ENCODE data around the gene SLC35E2B. TPM values are rescaled to one million over a fixed set of nuclear protein-coding genes. Genes with fewer than 3 reads are reported as not detected.
"Not testable (repeated sequence)": the region's sequence is repeated elsewhere in the genome, so short reads cannot be mapped to it uniquely, and the experiment has no call there.

The SLC35E2B gene
- polyA plus RNA-seq, 3 donors: 12.2 to 29.2 (median 17.7) TPM

- H2AFZ ChIP-seq (ENCODE audit: insufficient read depth, low read depth, low read length, poor library complexity, severe bottlenecking); H3K4me1 Mint-ChIP-seq; H3K79me2 ChIP-seq (ENCODE audit: insufficient read depth, low read length); H3K9me3 ChIP-seq (replicated peaks in 1 of 2; ENCODE audit: control insufficient read depth in 1 of 2, insufficient read depth in 1 of 2, low read length in 2 of 2); H3K4me2 ChIP-seq (replicated peaks; ENCODE audit: extremely low read depth, low read length, poor library complexity, severe bottlenecking); H3K4me3 ChIP-seq (replicated peaks in 1 of 3; ENCODE audit: low read depth in 2 of 3, low read length in 3 of 3); H3K27me3 Mint-ChIP-seq (ENCODE audit: low read depth in 3 of 3); DNase-seq; H3K4me1 ChIP-seq (ENCODE audit: control insufficient read depth in 1 of 2, insufficient read depth in 2 of 2, low read length in 2 of 2); H3K9ac ChIP-seq (ENCODE audit: insufficient read depth, low read length, poor library complexity, severe bottlenecking); H3K27ac ChIP-seq (ENCODE audit: low read depth in 1 of 2, low read length in 2 of 2); H3K9me3 Mint-ChIP-seq; intact Hi-C loops (cut with micrococcal nuclease); H4K20me1 ChIP-seq (ENCODE audit: insufficient read depth, low read length); H3K4me3 Mint-ChIP-seq; H3K27me3 ChIP-seq (ENCODE audit: control insufficient read depth in 2 of 2, insufficient read depth in 2 of 2, low read length in 2 of 2): not testable (repeated sequence)
- 91% methylated on average over 9 of the region's 44 CpGs for WGBS (ENCODE audit: insufficient coverage)
- Mint-ChIP-seq H3K36me3 (peaks cover 27 to 73% of the 10 kb centered on the region in 2 donors), H3K27ac (peak overlapping the region in 1 of 7 donors; percentile 82)
- peaks cover 5 to 16% of the 10 kb centered on the region in 2 donors for H3K36me3 ChIP-seq (replicated peaks in 1 of 2; ENCODE audit: control insufficient read depth in 1 of 2, insufficient read depth in 2 of 2, low read length in 2 of 2)
Measured at GRCh38 chr1:1737675-1738590, 45.3 kb upstream of the SLC35E2B start.

- no peaks in the 10 kb centered on the region for H4K20me1 ChIP-seq (ENCODE audit: insufficient read depth, low read length)
- H3K4me1 ChIP-seq (ENCODE audit: control insufficient read depth in 1 of 2, insufficient read depth in 2 of 2, low read length in 2 of 2): peaks cover 0 to 4% of the 10 kb centered on the region in 2 donors
- H3K9me3 Mint-ChIP-seq: peaks cover 0 to 1% (median 0%) of the 10 kb centered on the region in 7 donors
- H3K9ac ChIP-seq (ENCODE audit: insufficient read depth, low read length, poor library complexity, severe bottlenecking): no peak overlapping the region
- peaks cover 16 to 33% of the 10 kb centered on the region in 2 donors for H3K36me3 ChIP-seq (replicated peaks in 1 of 2; ENCODE audit: control insufficient read depth in 1 of 2, insufficient read depth in 2 of 2, low read length in 2 of 2)
- H3K9me3 ChIP-seq (replicated peaks in 1 of 2; ENCODE audit: control insufficient read depth in 1 of 2, insufficient read depth in 1 of 2, low read length in 2 of 2): no peaks in the 10 kb centered on the region
- H3K36me3 Mint-ChIP-seq: peaks cover 34 to 71% of the 10 kb centered on the region in 2 donors
- intact Hi-C loops (cut with micrococcal nuclease): no loop called here
- no peaks in the 10 kb centered on the region for H3K79me2 ChIP-seq (ENCODE audit: insufficient read depth, low read length)
- DNase-seq: no peak
- H3K4me3 Mint-ChIP-seq: no peak overlapping the region
- no peak overlapping the region for H3K27ac ChIP-seq (ENCODE audit: low read depth in 1 of 2, low read length in 2 of 2)
- no peaks in the 10 kb centered on the region for H3K27me3 ChIP-seq (ENCODE audit: control insufficient read depth in 2 of 2, insufficient read depth in 2 of 2, low read length in 2 of 2)
- peaks cover 9% of the 10 kb centered on the region for H3K4me1 Mint-ChIP-seq
- TF ChIP-seq CTCF (IDR thresholded peaks at IDR 0.05): no peak
- H3K4me2 ChIP-seq (replicated peaks; ENCODE audit: extremely low read depth, low read length, poor library complexity, severe bottlenecking): no peak overlapping the region
- no peak overlapping the region for H3K27ac Mint-ChIP-seq
- peaks cover 0 to 2% (median 0%) of the 10 kb centered on the region in 3 donors for H3K27me3 Mint-ChIP-seq (ENCODE audit: low read depth in 3 of 3)
- 94% methylated on average over 16 of the region's 17 CpGs for WGBS (ENCODE audit: insufficient coverage)
- no peak overlapping the region for H2AFZ ChIP-seq (ENCODE audit: insufficient read depth, low read depth, low read length, poor library complexity, severe bottlenecking)
- H3K4me3 ChIP-seq (replicated peaks in 1 of 3; ENCODE audit: low read depth in 2 of 3, low read length in 3 of 3): no peak overlapping the region
Measured at GRCh38 chr1:1732381-1732780, 39.8 kb upstream of the SLC35E2B start.

Measured in CD14-positive monocyte (primary cell).